Measurements from ENCODE around the gene TUBB8.
"Not testable (repeated sequence)": the region's sequence is repeated elsewhere in the genome, so short reads cannot be mapped to it uniquely, and the experiment has no call there.

The TUBB8 gene

GRCh38 chr10:12444-13314 lies 36.4 kb downstream of the TUBB8 start:
- not testable (repeated sequence) for H3K4me1 ChIP-seq, H4K20me1 ChIP-seq, H3K27ac ChIP-seq, H3K27me3 ChIP-seq, H3K9me3 ChIP-seq, H3K4me2 ChIP-seq, H3K4me3 ChIP-seq, H3K9ac ChIP-seq, H3K36me3 ChIP-seq

- H4K20me1 ChIP-seq, H3K36me3 ChIP-seq, H3K9me3 ChIP-seq, H3K4me3 ChIP-seq, H3K27ac ChIP-seq, H3K27me3 ChIP-seq, H3K4me2 ChIP-seq, H3K9ac ChIP-seq, H3K4me1 ChIP-seq: not testable (repeated sequence)
Observed at GRCh38 chr10:11260-11659, 37.8 kb downstream of the TUBB8 start.

- not testable (repeated sequence) for H3K27me3 ChIP-seq, H3K27ac ChIP-seq, H3K4me3 ChIP-seq, H3K9ac ChIP-seq, H4K20me1 ChIP-seq, H3K36me3 ChIP-seq, H3K4me1 ChIP-seq, H3K4me2 ChIP-seq, H3K9me3 ChIP-seq
Observed at GRCh38 chr10:10261-10971, 38.7 kb downstream of the TUBB8 start.

Data from BLaER1 (cell line).